GM18517 (cell line): ENCODE data around the gene CTSC.

Experiments
- ATAC-seq: cut with Tn5 transposase; IDR thresholded peaks from one replicate; pipeline ENCODE4 v1.9.1; 2021; ENCODE audit warnings: mild to moderate bottlenecking, moderate library complexity; ENCODE audit not compliant: unreplicated experiment

Gene CTSC

GRCh38 chr11:88353835-88354496 is 16.4 kb upstream of the CTSC start:
- ATAC-seq = no peak

- ATAC-seq = no peak
Measured at GRCh38 chr11:88353386-88353785, 15.8 kb upstream of the CTSC start.

GRCh38 chr11:88352139-88352538 is 14.6 kb upstream of the CTSC start:
- no peak for ATAC-seq

GRCh38 chr11:88348870-88349269 is 11.3 kb upstream of the CTSC start:
- ATAC-seq = no peak

GRCh38 chr11:88345949-88346348 is 8.4 kb upstream of the CTSC start:
- no peak for ATAC-seq

- no peak for ATAC-seq
Measured at GRCh38 chr11:88345408-88345807, 7.9 kb upstream of the CTSC start.

GRCh38 chr11:88344869-88345268 is 7.3 kb upstream of the CTSC start:
- no peak for ATAC-seq

GRCh38 chr11:88341522-88342251 is 4.2 kb upstream of the CTSC start:
- ATAC-seq = no peak

GRCh38 chr11:88340366-88340935 is 2.9 kb upstream of the CTSC start:
- ATAC-seq = no peak

GRCh38 chr11:88337987-88338668 is 592 bp upstream of the CTSC start:
- ATAC-seq = peak; percentile 50

- no peak for ATAC-seq
Measured at GRCh38 chr11:88335284-88335683, 2.3 kb downstream of the CTSC start.

GRCh38 chr11:88333862-88334261 is 3.7 kb downstream of the CTSC start:
- no peak for ATAC-seq

GRCh38 chr11:88332851-88333250 is 4.7 kb downstream of the CTSC start:
- no peak for ATAC-seq

GRCh38 chr11:88330826-88331428 is 6.6 kb downstream of the CTSC start:
- no peak for ATAC-seq

- no peak for ATAC-seq
Measured at GRCh38 chr11:88329563-88330250, 7.8 kb downstream of the CTSC start.

- no peak for ATAC-seq
Measured at GRCh38 chr11:88327462-88328143, 9.9 kb downstream of the CTSC start.

GRCh38 chr11:88327061-88327460 is 10.5 kb downstream of the CTSC start:
- ATAC-seq = no peak

GRCh38 chr11:88326099-88326498 is 11.4 kb downstream of the CTSC start:
- ATAC-seq = no peak

- ATAC-seq = no peak
Measured at GRCh38 chr11:88324562-88325345, 12.8 kb downstream of the CTSC start.
